GM10847 (cell line): ENCODE measurements around the gene ALS2CL.

Source experiments
- POLR2A ChIP-seq: IDR thresholded peaks from 2 replicates; pipeline ENCODE4 v1.6.1; 2011; ENCODE audit not compliant: insufficient read length; ENCODE audit errors: extremely low read depth

The ALS2CL gene

GRCh38 chr3:46676601-46677410 is 16.7 kb downstream of the ALS2CL start:
- no peak for TF ChIP-seq POLR2A

- TF ChIP-seq POLR2A, result no peak
Observed at GRCh38 chr3:46675843-46676567, 17.5 kb downstream of the ALS2CL start.

- TF ChIP-seq POLR2A, result no peak
Observed at GRCh38 chr3:46675426-46675825, 18.1 kb downstream of the ALS2CL start.

GRCh38 chr3:46674031-46674845 is 19.2 kb downstream of the ALS2CL start:
- no peak for TF ChIP-seq POLR2A

GRCh38 chr3:46673151-46674030 is 20.1 kb downstream of the ALS2CL start:
- no peak for TF ChIP-seq POLR2A

DNA sequence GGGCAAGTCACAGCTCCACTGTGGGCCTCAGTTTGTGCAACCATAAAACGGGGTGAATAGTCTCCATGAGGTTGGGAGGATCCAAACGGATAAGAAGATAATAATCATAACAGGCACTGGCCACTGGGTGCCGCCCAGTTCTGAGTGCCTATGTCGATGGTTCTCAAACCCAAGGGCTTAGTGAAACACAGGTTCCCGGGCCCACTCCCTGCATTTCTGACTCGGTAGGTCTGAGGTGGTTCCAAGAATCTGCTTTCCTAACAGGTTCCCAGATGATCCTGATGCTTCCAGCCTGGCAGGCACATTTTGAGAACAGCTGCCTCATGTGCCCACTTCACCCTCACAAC is 21.2 kb downstream of the ALS2CL start:
- TF ChIP-seq POLR2A, result no peak

DNA sequence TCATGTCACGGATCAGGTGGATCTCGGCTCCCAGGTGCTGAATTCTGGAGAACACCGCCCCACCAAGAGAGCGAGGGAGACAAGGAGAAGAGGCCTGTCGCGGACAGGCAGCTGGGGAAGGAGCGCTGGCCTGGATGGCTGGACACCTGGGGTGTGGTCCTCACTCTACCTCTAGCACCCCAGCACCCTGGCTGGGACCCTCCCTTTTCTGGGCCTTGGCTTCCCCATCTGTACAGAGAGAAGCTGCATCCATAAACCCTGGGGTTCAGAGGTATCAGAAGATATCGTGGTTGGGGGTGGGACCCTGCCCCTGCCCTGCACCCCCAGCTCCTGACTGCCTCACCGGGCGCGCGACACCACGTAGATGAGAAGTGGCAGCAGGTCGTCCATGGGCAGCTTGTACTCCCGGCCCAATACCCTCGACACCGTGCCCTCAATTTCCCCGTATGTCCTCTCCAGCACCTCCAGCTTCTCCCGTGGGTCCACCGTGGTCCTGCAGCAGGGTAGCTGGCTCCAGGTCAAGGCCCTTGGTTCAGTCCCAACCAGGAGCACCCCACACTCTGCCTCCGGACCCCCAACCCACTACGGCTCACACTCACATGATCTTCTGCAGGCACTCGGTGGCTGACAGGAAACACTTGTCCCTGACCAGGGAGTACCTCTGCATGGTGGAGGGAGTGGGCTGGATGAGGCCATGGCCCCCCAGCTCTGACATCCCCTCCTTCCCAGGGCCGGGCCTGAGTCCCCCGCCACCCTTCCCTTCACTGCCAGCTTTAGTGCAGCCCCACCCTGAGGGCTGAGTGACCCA is 21.7 kb downstream of the ALS2CL start:
- no peak for TF ChIP-seq POLR2A

DNA sequence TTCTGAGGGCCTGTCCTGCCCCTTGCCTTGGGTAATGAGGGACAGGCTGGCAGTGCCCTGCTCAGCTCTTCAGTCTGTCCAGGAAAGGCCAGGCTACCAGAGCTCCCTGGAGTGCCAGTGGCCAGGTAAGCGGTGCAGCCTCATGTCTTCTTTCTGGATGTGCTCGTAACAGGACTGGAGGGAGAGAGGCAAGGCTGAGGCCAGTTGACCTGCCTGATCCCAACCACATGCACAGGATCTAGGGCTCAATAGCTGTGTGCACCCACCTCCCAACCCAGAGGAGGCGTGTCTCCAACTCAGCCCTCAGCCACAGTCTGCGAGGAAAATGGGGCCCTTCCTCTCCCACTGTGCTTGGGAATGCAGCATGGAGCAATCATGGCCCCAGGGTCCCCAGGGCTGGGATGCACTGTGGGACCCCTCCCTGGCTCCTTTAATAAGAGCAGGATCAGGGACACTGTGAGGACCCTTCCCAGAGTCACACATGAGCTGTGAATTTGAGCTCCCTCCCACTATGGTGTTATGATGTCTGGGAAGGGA is 22.5 kb downstream of the ALS2CL start:
- TF ChIP-seq POLR2A, result no peak

DNA sequence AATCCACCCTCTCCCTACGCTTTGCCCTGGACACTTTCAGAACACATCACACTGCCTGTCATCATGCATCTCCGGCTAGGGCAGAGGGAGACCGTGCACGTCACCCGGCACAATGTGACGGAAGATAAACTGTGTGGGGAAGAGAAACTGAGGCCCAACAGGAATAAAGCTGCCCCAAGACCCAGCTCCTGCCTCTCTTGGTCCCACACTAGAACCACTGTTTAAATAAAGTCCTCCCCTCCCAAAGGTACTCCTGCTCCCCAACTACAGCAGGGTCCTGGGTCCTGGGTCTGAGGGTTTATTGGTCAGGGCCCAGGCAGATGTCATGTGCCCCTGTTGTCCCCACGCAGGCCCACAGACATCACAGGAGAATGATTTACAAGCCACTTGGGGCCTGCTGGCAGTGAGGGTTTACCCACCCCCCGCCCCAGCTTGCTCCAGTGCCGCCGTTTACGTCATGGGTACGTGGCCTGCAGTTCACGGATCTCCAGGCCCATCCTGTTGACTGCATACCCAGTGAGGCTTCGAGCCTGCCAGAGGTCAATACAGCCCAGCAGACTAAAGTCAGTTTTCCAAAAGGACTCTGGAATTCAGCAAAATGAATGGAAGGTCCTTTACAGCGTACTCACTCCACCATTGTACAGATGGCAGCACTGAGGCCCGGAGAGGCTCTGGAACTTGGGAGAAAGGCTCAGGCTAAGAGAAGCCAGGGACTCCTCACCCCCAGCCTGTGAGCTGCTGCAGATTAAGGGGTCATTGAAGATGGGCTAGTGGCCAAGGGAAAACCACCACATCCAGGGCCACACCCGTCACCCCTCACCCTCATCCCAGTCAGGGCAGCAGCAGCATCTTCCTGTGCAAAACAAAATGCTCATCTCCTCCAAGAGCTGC is 23.2 kb downstream of the ALS2CL start:
- no peak for TF ChIP-seq POLR2A

DNA sequence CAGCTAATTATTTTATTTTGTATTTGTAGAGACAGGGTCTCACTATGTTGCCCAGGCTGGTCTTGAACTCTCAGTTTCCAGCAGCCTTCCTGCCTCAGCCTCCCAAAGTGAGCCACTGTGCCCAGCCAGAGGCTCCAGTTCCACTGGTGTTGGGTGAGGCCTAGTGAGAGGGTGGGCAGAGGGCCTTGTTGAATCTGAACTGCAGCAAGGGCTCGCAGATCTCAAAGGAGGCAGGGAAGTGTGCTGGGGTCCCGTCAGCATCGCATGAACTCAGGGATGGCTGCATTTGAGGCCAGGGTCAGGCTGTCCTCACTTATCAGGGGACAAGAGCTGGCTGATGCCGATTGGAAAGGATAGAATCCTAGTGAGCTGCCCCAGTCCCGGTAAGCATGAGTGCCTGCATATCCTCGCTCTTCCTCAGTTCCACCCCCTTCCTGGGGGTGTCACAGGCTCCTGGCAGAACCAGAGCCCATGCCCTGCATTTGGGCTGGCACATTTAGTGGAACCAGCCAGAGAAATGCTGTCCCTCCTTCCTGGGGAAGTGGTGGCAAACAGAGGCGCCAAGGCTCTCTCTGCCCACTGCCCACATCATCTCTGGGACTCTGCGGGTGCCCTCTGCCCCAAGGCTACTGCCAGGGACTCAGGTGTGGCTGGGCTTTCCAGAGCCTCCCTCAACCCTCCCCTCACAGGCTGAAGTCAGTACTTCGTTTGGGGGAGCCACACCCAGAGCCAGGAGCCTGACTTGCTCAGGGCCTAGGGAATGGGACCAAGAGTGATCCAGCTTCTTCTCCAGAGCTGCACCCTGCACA is 24.1 kb downstream of the ALS2CL start:
- TF ChIP-seq POLR2A, result no peak

DNA sequence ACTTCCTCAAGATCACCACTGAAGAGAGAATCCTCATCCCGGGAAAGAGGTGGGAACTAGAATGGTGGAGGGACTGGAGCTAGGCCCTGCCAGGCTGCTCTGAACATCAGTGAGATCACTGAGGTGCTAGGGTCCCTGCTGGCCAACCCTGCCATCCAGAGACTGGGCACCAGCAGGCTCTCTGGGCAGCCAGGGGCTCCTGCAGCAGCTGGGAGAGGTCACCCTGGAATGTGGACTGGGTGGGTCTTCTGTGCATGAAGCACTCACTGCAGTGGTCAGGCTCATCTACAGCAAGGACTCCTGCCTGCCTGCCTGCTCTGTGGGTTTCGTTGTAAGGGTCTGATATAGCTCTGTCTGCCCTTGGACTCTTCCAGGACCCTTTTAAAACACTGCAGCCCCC is 24.9 kb downstream of the ALS2CL start:
- no peak for TF ChIP-seq POLR2A

GRCh38 chr3:46668116-46668515 is 25.4 kb downstream of the ALS2CL start:
- no peak for TF ChIP-seq POLR2A
